Gastroesophageal sphincter (tissue), 3 donors: ENCODE measurements around the gene RNF208.

Source experiments
- CTCF ChIP-seq, 4 experiments: fragments of 200-600 bp in 2 of 4; fragments of 450-650 bp in 2 of 4; sonication (generic) in 1 of 4; IDR thresholded peaks; one replicate each; pipeline ENCODE4 v1.5.1; 2017 to 2019; ENCODE audit warnings: antibody characterized with exemption in 4 of 4, mild to moderate bottlenecking in 2 of 4, moderate library complexity in 2 of 4
- EP300 ChIP-seq: sonication (generic); formaldehyde crosslinking; IDR thresholded peaks from one replicate; pipeline ENCODE4 v1.6.1; 2017; ENCODE audit warnings: antibody characterized with exemption, mild to moderate bottlenecking
- POLR2A ChIP-seq, 2 donors: fragments of 450-650 bp; IDR thresholded peaks; one replicate each; pipeline ENCODE4 v1.6.1; 2017; ENCODE audit warnings: antibody characterized with exemption in 2 of 2, mild to moderate bottlenecking in 2 of 2, moderate library complexity in 1 of 2
- POLR2AphosphoS5 ChIP-seq: sonication (generic); formaldehyde crosslinking; IDR thresholded peaks from one replicate; pipeline ENCODE4 v1.6.1; 2017; ENCODE audit warnings: antibody characterized with exemption

- TF ChIP-seq CTCF (IDR thresholded peaks at IDR 0.05) (no peak), POLR2A (IDR thresholded peaks at IDR 0.05) (no peak), EP300 (no peak), POLR2AphosphoS5 (no peak)
These were observed 6.5 kb upstream of the RNF208 start for GRCh38 chr9:137228506-137228967.
